ENCODE measurements around the gene MYO18A.
A peak's percentile ranks its signal among the peaks of the same experiment; 100 is the strongest.

Gene MYO18A

DNA sequence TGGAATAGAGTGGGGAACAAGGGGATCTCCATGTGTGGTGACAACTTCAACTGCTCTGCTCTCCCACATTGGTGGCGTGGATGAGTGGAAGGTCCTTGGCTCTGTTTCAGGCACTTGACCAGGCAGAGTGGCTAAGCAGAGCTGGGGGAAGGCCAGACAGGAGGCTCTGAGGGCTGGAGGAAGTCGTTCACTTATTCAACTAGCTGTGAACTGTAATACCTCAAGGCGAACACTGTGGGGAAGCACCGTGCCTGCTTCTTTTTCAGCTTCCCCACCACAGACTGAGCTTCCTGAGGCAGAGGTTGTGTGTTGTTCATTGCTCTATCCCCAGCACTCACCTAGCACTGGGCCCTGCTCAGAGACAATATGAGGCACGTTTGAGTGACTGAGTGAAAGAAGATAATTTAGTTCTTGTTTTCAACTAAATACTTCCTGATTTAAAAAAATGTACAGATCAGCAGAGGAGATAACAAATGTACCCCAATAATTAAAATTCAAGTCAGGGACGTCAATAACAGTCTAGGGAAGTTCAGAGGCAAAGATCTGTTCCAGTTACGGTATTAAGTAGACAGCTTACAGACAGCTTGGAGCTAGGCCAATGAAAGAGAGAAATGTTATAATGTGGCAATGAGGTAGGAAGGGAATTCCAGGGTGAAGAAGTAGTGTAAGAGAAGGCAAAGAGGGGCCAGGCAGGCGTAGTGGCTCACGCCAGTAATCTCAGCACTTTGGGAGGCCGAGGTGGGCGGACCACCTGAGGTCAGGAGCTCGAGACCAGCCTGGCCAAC lies 34.7 kb downstream of the MYO18A start:
- DNase-seq: peak; percentile 70

GRCh38 chr17:29143894-29144293 lies 36.3 kb downstream of the MYO18A start:
- no peak for DNase-seq

DNA sequence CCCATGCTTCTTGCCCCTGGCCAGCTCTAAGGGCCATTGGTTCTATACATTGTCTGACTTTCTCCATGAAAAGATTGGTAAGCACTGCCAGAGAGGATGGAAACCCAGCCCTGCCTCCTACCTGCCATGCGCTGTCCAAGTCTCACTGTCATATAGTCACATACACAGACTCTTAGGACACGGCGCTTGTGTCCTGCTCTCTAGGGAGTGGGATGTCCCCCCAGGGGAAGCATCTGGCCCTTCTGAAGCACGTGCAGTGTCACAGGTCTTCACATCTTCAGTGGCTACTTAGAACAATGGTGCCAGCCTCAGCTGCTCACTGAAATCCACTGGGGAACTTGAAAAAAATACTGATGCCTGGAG lies 38.7 kb downstream of the MYO18A start:
- DNase-seq: no peak

GRCh38 chr17:29140631-29141513 lies 39.3 kb downstream of the MYO18A start:
- peak; percentile 28 for DNase-seq

GRCh38 chr17:29140051-29140621 lies 40.1 kb downstream of the MYO18A start:
- DNase-seq: peak; percentile 67

DNA sequence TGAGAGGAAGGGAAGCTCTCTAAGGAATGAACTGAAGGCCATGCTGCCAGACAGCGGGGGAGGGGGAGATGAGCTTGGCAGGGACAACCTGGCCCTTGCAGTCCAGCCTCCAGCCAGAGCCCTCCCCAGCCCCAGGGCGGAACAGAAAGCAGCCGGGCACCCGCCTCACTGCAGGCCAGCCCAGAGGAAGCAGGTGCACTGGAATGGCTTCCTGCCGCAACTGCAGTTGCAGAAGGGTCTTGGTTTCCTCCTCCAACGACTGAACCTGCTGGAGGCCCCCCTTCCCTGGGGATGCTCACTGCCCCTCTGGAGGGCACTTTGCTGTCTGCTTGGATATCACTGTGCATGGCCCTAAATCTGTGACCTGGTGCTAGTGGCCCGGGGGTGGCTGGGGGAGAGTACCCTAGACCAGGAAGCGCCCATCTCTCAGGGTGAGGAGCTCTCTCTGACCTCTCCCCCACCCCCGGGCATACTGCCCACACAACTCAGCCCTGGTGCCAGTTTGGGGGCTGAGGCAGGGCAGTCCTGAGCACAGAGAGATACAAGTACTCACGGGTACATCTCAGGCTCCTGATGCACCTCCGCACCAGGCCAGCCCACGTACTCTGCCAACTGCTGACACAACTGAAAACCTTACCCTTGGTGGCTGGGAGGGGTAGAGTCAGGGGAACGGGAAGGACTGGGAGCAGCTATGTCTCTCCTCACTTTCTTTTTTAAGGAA lies 41.1 kb downstream of the MYO18A start:
- no peak for DNase-seq

GRCh38 chr17:29138184-29138955 lies 41.8 kb downstream of the MYO18A start:
- peak; percentile 29 for DNase-seq

DNA sequence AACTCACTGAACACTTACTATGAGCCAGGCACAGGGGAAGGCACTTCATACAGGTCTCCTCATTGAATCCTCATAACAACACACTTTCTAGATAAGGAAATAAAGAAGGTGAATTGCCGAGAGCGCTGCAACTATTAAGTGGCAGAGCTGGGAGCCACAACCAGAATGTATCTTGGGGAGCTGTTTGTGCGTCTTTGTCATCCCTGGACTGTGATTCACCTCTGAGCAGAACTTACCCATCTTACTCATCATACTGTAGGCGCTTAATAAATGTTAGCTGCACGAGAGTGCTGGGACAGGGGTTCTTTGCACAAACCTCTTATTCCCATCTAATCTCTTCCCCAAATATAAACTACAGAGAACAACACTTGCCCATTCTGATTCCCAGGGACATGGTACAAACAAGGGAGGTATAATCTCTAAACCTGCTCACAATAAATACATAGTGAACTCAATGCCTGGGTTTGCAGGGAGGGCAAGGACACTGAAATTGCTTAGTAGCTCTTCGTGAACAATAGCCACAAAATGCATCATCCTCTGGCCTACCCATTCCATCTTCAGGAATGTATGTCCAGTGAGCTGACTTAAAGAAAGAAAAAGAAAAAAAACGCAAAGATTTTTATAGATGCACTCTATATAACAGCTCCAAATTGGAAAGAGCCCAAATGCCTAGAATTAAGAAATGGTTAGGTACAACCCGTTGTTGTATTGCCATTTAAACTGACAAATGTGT lies 43.0 kb downstream of the MYO18A start:
- DNase-seq: peak; percentile 37

GRCh38 chr17:29135464-29135863 lies 44.7 kb downstream of the MYO18A start:
- no peak for DNase-seq

GRCh38 chr17:29133121-29133713 lies 47.0 kb downstream of the MYO18A start:
- DNase-seq: peak; percentile 58

DNA sequence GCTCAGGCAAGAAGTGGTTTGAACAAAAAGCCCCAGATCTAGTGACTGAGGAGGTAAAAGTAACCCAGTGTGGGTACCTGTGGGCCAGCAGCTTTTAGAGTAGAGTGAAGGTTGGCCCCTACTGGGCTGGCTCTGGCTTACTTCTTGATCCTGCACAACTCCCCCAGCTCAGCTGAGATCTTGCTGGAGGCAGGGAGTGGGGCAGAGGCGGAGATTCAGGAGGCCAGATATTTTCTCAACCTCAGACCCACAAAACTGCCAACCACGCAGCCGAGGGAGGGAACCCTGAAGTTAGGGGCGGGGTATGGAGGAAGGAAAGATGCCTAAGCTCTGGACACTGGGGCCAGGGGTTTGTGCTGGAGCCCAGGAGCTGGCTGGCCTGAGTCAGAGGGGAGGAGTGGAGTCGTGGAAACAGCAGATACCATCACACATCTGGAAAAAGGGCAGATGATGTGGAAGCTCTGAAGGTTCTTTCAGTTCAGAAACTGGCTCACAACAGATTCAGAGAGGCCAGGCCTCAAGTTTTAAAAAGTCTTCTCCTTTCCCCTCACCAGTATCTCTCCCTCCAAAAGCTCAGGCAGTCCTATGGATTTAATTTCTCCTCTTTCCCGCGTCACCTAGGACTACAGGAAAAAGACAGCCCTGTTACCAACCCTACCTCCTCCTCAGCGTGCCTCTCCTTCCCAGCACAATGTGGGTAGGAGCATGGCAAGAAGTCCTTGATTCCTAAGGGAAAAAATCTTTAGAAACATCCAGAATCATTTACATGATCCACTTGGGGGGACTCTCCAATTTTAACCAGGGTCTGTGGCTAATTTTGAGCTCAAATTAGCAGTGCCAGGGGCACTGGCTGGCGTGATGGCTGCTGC lies 48.1 kb downstream of the MYO18A start:
- DNase-seq: peak; percentile 71

DNA sequence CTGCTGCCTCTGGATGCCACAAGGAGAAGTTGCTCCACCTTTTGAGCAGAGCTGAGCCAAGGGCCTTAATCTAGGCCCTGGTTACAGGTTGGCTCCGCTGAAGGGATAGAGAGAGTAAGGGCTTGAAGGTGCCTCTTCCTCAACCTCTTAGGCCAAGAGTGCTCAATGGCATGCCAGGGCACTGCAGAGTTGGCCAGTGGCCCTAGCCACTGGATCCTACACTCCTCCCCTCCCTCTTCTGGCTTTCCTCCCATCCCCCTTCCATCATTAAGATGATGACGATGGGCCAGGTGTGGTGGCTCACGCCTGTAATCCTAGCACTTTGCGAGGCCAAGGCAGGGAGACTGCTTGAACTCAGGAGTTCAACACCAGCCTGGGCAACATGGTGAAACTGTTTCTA lies 50.5 kb downstream of the MYO18A start:
- no peak for DNase-seq

GRCh38 chr17:29127840-29128239 lies 52.4 kb downstream of the MYO18A start:
- no peak for DNase-seq

DNA sequence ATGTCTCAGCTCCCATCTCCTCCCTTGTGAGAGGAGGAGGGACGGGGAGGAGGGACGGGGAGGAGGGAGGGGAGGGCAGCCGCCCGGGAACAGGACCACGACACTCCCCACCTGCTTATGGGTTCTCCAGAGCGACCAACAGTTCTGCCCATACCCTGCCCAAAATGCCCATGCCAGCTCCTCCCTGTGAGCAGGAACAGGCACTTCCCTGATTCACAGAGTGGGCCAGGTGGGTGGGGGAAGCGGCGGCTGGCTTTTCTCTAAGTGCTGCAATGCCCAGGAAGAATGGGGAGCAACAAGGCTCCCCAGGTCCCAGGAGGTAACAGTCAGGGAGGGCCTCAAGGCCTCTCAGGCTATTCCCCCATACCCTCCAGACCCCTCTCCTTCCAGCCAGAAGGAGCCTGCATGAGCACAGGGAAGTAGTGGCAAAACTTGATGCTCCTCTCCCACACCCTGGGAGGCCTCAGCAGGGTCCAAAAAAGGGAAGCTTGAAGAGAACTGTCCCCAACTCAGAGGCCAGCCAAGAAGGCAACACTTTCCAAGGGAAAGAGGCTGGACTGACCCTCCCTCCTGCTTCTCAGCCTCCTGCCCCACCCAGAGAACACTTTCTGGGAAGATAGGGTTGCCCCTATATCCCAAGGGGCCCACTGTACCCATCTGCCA lies 53.8 kb downstream of the MYO18A start:
- DNase-seq: no peak

- DNase-seq: no peak
Observed at GRCh38 chr17:29125651-29126050, 54.5 kb downstream of the MYO18A start.

DNA sequence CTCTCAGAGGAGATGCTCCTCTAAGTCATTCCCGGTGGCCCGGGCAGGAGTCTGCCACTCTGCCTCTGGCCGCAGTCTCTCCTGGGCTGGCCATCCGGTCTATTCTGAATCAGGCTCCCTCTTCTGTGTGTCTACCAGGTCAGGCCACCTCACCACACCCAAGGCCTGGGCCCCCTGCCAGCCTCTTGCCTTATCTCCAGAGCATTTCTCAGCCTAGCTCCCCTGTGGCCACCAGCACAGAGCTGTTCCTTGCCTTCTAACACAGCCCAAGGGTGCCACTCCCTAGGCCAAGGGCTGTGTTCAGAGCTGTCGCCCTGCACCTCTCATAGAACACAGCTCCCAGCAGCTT lies 55.3 kb downstream of the MYO18A start:
- DNase-seq: no peak

DNA sequence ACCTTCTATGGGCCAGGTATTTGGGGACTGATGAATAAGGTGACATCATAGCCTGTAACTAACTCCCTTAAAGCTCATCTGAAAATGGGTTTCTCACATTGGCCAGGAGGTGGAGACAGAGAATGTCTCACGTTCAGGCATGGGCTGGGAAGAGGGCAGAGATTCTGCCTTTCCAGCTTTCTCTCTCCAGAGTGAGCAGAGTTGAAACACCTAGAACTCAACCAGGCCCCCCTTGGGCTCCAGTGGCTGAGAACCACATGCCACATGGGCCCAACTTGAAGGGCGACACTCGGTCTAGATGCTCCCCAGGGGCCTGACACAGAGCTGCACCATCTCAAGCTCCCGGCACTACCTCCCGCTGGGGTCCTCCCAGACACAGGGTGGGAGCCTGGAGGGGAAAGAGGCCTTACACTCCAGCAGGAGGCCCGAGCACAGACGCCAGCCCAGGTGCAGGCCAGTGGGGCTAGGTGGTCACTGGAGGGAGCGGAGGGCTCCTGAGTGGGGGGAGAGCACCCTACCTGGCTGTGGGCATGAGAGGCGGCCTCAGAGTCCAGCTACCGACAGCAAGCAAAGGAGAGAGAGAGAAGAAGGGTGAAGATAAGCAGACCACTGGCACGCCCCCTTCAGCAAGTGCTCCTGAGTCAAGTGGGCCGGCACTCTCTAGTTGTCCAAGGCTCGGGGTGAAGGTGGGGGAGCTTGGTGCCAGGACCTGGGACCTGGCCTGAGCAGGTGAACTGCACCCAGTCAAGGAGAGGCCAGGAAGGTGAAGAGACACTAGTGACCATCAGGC lies 55.9 kb downstream of the MYO18A start:
- peak; percentile 74 for DNase-seq

DNA sequence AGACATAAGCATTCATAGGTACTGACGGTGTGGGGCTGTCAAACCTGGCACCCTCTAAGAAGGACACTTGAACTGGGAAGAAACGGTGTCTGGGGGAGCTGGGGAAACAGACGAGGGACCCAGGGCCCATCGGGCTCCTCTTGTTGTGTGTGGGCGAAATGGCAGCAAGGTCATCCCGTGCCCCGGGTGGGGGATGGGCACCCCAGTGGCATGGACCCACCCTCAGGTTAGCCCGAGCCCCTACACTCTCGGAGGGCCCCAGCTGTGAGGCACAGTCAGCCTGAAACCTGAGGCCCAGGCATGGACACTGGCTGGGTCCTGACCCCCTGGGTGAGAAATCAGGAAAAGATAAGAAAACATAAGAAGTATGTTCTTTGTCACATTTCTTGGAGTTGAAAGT lies 57.1 kb downstream of the MYO18A start:
- DNase-seq: no peak

GRCh38 chr17:29121442-29121841 lies 58.8 kb downstream of the MYO18A start:
- DNase-seq: no peak
